ENCODE data around the gene SMURF2.
A peak's percentile ranks its signal among the peaks of the same experiment; 100 is the strongest.

Gene SMURF2

DNA sequence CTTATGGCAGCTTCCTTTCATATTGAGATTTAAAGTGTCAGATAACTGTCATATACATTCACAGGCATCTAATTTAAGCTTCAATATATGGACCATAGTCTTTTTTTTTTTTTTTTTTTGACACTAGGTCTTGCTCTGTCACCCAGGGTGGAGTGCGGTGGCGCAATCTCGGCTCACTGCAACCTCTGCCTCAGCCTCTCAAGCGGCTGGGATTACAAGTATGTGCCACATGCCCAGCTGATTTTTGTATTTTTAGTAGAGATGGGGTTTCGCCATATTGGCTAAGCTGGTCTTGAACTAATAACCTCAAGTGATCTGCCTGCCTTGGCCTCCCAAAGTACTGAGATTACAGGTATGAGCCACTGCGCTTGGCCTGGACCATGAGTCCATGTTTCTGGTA, 141.7 kb downstream of the SMURF2 start:
- CTCF ChIA-PET, result interaction anchor here (0.9 to 1.2 kb wide), 2 partner anchors 30 to 100 kb away, joined by 3 to 4 read pairs; no protein-coding TSS in a partner anchor
- Histone ChIP-seq H3K9me3 (ENCODE audit: control extremely low read depth in 1 of 5, control insufficient read depth in 4 of 5, insufficient read depth in 2 of 5, low read depth in 1 of 5, low read length in 4 of 5) (no peaks in the 10 kb centered on the region), H3K4me3 (ENCODE audit: control insufficient read depth in 1 of 7, extremely low read depth in 1 of 7, insufficient read depth in 4 of 7, low read depth in 2 of 7, low read length in 6 of 7) (no peak overlapping the region), H3K27me3 (replicated peaks in 2 of 5; ENCODE audit: control insufficient read depth in 4 of 5, insufficient read depth in 5 of 5, low read length in 4 of 5) (no peaks in the 10 kb centered on the region), H3K4me1 (ENCODE audit: control extremely low read depth in 1 of 4, control insufficient read depth in 4 of 4, insufficient read depth in 4 of 4, low read length in 3 of 4) (no peaks in the 10 kb centered on the region), H3K27ac (ENCODE audit: insufficient read depth in 1 of 2, low read depth in 1 of 2, low read length in 2 of 2, poor library complexity in 1 of 2, severe bottlenecking in 2 of 2) (no peak overlapping the region), H3K36me3 (ENCODE audit: control insufficient read depth in 4 of 4, insufficient read depth in 4 of 4, low read length in 3 of 4) (peaks cover 16 to 89% (median 54%) of the 10 kb centered on the region in 4 experiments)
- DNase-seq, result no peak
- POLR2A ChIA-PET, result interaction anchor here (0.6 to 1.3 kb wide), 4 partner anchors 15 to 482 kb away, joined by 3 to 4 read pairs (median 4); partner anchors contain the start of gene DDX5
- 100% methylated on average over 3 of the region's 6 CpGs for WGBS (ENCODE audit: insufficient coverage)

DNA sequence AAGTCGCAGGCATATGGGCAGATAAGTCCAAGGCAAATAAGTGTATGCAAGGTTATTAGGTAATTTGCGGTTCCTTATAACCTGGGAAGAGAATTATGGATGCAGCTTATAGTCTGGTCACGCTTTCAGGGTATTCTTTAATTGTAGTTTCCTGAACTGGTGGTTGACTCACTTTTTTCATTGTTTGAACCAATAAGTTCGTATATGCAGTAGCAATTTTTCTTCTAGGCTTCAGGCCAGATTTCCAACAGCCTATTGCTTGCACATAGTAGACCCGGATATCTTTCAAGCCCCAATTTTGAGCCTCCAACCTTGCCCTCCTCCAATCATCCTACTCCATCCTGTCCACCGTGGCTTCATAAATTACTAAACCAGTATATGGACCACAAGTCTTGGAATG, 142.5 kb downstream of the SMURF2 start:
- POLR2A ChIA-PET, result interaction anchor here (0.6 to 0.9 kb wide), 2 partner anchors 43 to 481 kb away, joined by 3 to 4 read pairs; no protein-coding TSS in a partner anchor
- no peak for DNase-seq

DNA sequence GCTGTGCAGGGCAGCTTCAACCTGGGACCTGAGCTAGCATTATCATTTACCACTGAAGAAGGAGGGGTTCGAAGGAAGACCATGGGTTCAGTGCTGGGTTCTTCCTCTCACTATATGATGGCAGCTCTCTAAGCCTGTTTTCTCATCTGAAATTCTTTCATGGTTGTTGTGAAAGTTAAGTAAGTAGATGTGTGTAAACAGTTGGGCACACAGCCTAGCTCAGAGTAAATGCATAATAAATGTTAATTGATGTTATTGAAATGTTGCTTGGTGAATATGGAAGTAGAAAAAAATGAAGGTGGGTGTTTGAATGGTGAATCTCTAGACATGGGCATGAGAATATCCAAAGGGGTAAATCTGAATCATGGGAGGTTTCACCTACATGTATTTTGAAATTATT, 146.3 kb downstream of the SMURF2 start:
- DNase-seq, result no peak
- no peaks in the 10 kb centered on the region for H3K27me3 ChIP-seq (replicated peaks in 2 of 5; ENCODE audit: control insufficient read depth in 4 of 5, insufficient read depth in 5 of 5, low read length in 4 of 5)
- WGBS (ENCODE audit: insufficient coverage), result 83% methylated on average over 1 of the region's 1 CpG
- peaks cover 23 to 85% (median 55%) of the 10 kb centered on the region in 4 experiments for H3K36me3 ChIP-seq (ENCODE audit: control insufficient read depth in 4 of 4, insufficient read depth in 4 of 4, low read length in 3 of 4)
- ChIA-PET POLR2A (interaction anchor here (1.0 to 2.3 kb wide), 2 partner anchors 9 to 11 kb away, joined by 3 to 13 read pairs; partner anchors contain the start of genes CEP95 and DDX5), CTCF (interaction anchor here (1.1 kb wide), 1 partner anchor 8 kb away, joined by 3 read pairs; no protein-coding TSS in a partner anchor)
- H3K9me3 ChIP-seq (ENCODE audit: control extremely low read depth in 1 of 5, control insufficient read depth in 4 of 5, insufficient read depth in 2 of 5, low read depth in 1 of 5, low read length in 4 of 5), result no peaks in the 10 kb centered on the region
- H3K27ac ChIP-seq (ENCODE audit: insufficient read depth in 1 of 2, low read depth in 1 of 2, low read length in 2 of 2, poor library complexity in 1 of 2, severe bottlenecking in 2 of 2), result no peak overlapping the region
- no peaks in the 10 kb centered on the region for H3K4me1 ChIP-seq (ENCODE audit: control extremely low read depth in 1 of 4, control insufficient read depth in 4 of 4, insufficient read depth in 4 of 4, low read length in 3 of 4)
- no peak overlapping the region for H3K4me3 ChIP-seq (ENCODE audit: control insufficient read depth in 1 of 7, extremely low read depth in 1 of 7, insufficient read depth in 4 of 7, low read depth in 2 of 7, low read length in 6 of 7)

More for the DNA sequence above, 142.5 kb downstream of the SMURF2 start:
- Histone ChIP-seq H3K27ac (ENCODE audit: insufficient read depth in 1 of 2, low read depth in 1 of 2, low read length in 2 of 2, poor library complexity in 1 of 2, severe bottlenecking in 2 of 2) (no peak overlapping the region), H3K36me3 (ENCODE audit: control insufficient read depth in 4 of 4, insufficient read depth in 4 of 4, low read length in 3 of 4) (peaks cover 14 to 89% (median 53%) of the 10 kb centered on the region in 4 experiments), H3K9me3 (ENCODE audit: control extremely low read depth in 1 of 5, control insufficient read depth in 4 of 5, insufficient read depth in 2 of 5, low read depth in 1 of 5, low read length in 4 of 5) (no peaks in the 10 kb centered on the region), H3K4me3 (ENCODE audit: control insufficient read depth in 1 of 7, extremely low read depth in 1 of 7, insufficient read depth in 4 of 7, low read depth in 2 of 7, low read length in 6 of 7) (no peak overlapping the region), H3K4me1 (ENCODE audit: control extremely low read depth in 1 of 4, control insufficient read depth in 4 of 4, insufficient read depth in 4 of 4, low read length in 3 of 4) (no peaks in the 10 kb centered on the region), H3K27me3 (replicated peaks in 2 of 5; ENCODE audit: control insufficient read depth in 4 of 5, insufficient read depth in 5 of 5, low read length in 4 of 5) (no peaks in the 10 kb centered on the region)
- 97% methylated on average over 5 of the region's 6 CpGs for WGBS (ENCODE audit: insufficient coverage)
- CTCF ChIA-PET, result interaction anchor here (1.1 to 1.4 kb wide), 3 partner anchors 96 to 100 kb away, joined by 3 to 4 read pairs (median 3); no protein-coding TSS in a partner anchor

DNA sequence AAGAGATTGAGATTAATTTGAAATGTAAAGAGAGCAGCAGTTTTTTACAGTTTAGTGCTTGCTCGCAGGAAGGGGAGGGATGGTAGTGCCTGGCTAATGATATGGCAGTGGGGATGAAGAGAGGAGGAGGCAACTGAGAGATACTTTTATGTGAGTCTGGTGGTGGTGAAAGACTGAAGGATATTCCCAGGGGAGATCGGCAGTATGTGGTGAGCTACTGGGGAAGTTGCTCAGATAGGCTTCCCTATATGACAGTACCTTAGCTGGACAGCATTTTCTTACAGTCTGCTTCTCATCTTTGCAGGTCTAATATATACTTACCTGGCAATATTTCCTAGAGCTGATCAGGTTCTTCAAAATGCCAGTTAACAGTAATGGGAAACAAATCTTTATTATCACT, 146.7 kb downstream of the SMURF2 start:
- WGBS (ENCODE audit: insufficient coverage), result 94% methylated on average over 2 of the region's 2 CpGs
- CTCF ChIA-PET, result interaction anchor here (1.1 kb wide), 1 partner anchor 8 kb away, joined by 3 read pairs; no protein-coding TSS in a partner anchor
- no peak overlapping the region for H3K27ac ChIP-seq (ENCODE audit: insufficient read depth in 1 of 2, low read depth in 1 of 2, low read length in 2 of 2, poor library complexity in 1 of 2, severe bottlenecking in 2 of 2)
- H3K36me3 ChIP-seq (ENCODE audit: control insufficient read depth in 4 of 4, insufficient read depth in 4 of 4, low read length in 3 of 4), result peaks cover 23 to 84% (median 53%) of the 10 kb centered on the region in 4 experiments
- DNase-seq, result no peak
- H3K4me3 ChIP-seq (ENCODE audit: control insufficient read depth in 1 of 7, extremely low read depth in 1 of 7, insufficient read depth in 4 of 7, low read depth in 2 of 7, low read length in 6 of 7), result no peak overlapping the region
- no peaks in the 10 kb centered on the region for H3K4me1 ChIP-seq (ENCODE audit: control extremely low read depth in 1 of 4, control insufficient read depth in 4 of 4, insufficient read depth in 4 of 4, low read length in 3 of 4)
- H3K27me3 ChIP-seq (replicated peaks in 2 of 5; ENCODE audit: control insufficient read depth in 4 of 5, insufficient read depth in 5 of 5, low read length in 4 of 5), result no peaks in the 10 kb centered on the region
- POLR2A ChIA-PET, result interaction anchor here (1.0 kb wide), 1 partner anchor 10 kb away, joined by 3 read pairs; no protein-coding TSS in a partner anchor
- no peaks in the 10 kb centered on the region for H3K9me3 ChIP-seq (ENCODE audit: control extremely low read depth in 1 of 5, control insufficient read depth in 4 of 5, insufficient read depth in 2 of 5, low read depth in 1 of 5, low read length in 4 of 5)

DNA sequence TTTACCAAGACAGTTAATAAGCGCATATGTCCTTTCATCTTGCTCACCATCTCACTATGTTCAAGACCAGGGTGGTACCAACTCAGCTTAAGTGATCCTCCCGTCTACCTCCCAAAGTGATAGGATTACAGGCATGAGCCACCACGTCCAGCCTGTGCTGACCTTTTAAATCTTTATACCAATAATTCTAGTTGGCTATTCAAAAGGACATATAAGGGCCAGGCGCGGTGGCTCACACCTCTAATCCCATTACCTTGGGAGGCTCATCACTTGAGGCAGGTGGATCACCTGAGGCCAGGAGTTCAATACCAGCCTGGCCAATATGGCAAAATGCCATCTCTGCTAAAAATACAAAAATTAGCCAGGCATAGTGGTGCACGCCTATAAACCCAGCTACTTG, 152.9 kb downstream of the SMURF2 start:
- H3K27ac ChIP-seq (ENCODE audit: insufficient read depth in 1 of 2, low read depth in 1 of 2, low read length in 2 of 2, poor library complexity in 1 of 2, severe bottlenecking in 2 of 2), result no peak overlapping the region
- no peaks in the 10 kb centered on the region for H3K27me3 ChIP-seq (replicated peaks in 2 of 5; ENCODE audit: control insufficient read depth in 4 of 5, insufficient read depth in 5 of 5, low read length in 4 of 5)
- WGBS (ENCODE audit: insufficient coverage), result 96% methylated on average over 6 of the region's 6 CpGs
- DNase-seq, result no peak
- H3K4me1 ChIP-seq (ENCODE audit: control extremely low read depth in 1 of 4, control insufficient read depth in 4 of 4, insufficient read depth in 4 of 4, low read length in 3 of 4), result peaks cover 11 to 23% (median 18%) of the 10 kb centered on the region in 4 experiments
- H3K36me3 ChIP-seq (ENCODE audit: control insufficient read depth in 4 of 4, insufficient read depth in 4 of 4, low read length in 3 of 4), result peaks cover 11 to 48% (median 38%) of the 10 kb centered on the region in 4 experiments
- H3K9me3 ChIP-seq (ENCODE audit: control extremely low read depth in 1 of 5, control insufficient read depth in 4 of 5, insufficient read depth in 2 of 5, low read depth in 1 of 5, low read length in 4 of 5), result no peaks in the 10 kb centered on the region
- ChIA-PET CTCF (interaction anchor here (1.2 to 1.7 kb wide), 2 partner anchors 89 to 141 kb away, joined by 4 to 5 read pairs; no protein-coding TSS in a partner anchor), POLR2A (no interaction called here)
- no peak overlapping the region for H3K4me3 ChIP-seq (ENCODE audit: control insufficient read depth in 1 of 7, extremely low read depth in 1 of 7, insufficient read depth in 4 of 7, low read depth in 2 of 7, low read length in 6 of 7)

DNA sequence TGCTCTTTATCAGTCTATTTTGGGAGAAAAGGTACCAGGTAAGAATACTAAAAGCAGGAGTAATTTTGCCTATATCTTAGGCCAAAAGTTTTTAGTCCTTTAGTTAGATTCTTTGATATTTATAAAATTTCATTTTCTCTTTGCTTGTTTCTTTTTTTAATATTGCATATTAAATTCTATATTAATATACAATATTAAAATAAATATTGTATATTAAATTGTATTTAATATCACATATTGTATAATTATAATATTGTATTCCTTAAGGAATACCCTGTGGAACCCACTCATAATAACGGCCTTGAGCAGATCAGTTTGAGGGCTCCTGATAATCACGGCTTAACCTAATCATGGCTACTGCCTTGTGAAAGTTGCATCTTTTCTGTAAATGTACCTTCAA, 153.4 kb downstream of the SMURF2 start:
- Histone ChIP-seq H3K9me3 (ENCODE audit: control extremely low read depth in 1 of 5, control insufficient read depth in 4 of 5, insufficient read depth in 2 of 5, low read depth in 1 of 5, low read length in 4 of 5) (no peaks in the 10 kb centered on the region), H3K27ac (ENCODE audit: insufficient read depth in 1 of 2, low read depth in 1 of 2, low read length in 2 of 2, poor library complexity in 1 of 2, severe bottlenecking in 2 of 2) (no peak overlapping the region), H3K4me3 (ENCODE audit: control insufficient read depth in 1 of 7, extremely low read depth in 1 of 7, insufficient read depth in 4 of 7, low read depth in 2 of 7, low read length in 6 of 7) (peak overlapping the region in 3 of 7 experiments; percentile 98 to 100 (median 100)), H3K36me3 (ENCODE audit: control insufficient read depth in 4 of 4, insufficient read depth in 4 of 4, low read length in 3 of 4) (peaks cover 14 to 49% (median 40%) of the 10 kb centered on the region in 4 experiments), H3K27me3 (replicated peaks in 2 of 5; ENCODE audit: control insufficient read depth in 4 of 5, insufficient read depth in 5 of 5, low read length in 4 of 5) (no peaks in the 10 kb centered on the region), H3K4me1 (ENCODE audit: control extremely low read depth in 1 of 4, control insufficient read depth in 4 of 4, insufficient read depth in 4 of 4, low read length in 3 of 4) (peaks cover 16 to 28% (median 21%) of the 10 kb centered on the region in 4 experiments)
- CTCF ChIA-PET, result interaction anchor here (1.2 to 1.7 kb wide), 2 partner anchors 89 to 141 kb away, joined by 4 to 5 read pairs; no protein-coding TSS in a partner anchor
- 80% methylated on average over 1 of the region's 2 CpGs for WGBS (ENCODE audit: insufficient coverage)
- no peak for DNase-seq
- POLR2A ChIA-PET, result no interaction called here

DNA sequence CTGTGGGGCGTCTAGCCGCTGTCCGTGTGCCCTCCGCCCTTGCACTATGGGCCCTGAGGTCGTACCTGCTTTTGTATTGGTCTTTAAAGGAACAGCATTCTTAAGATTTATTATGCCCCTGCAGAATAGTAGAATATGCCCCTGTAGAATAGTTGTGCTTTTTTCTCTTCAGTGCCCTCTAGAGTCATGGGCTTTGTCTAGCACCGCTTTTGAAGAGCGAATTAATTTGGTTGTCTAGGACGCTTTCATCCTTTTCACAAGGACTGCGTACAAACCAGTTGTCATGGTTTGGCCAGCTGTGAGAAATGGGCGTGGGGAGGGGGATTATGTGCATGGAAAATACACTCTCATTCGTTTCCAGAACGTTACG, 154.7 kb downstream of the SMURF2 start:
- Histone ChIP-seq H3K4me3 (ENCODE audit: control insufficient read depth in 1 of 7, extremely low read depth in 1 of 7, insufficient read depth in 4 of 7, low read depth in 2 of 7, low read length in 6 of 7) (peak overlapping the region; percentile 98 to 100 (median 100)), H3K27ac (ENCODE audit: insufficient read depth in 1 of 2, low read depth in 1 of 2, low read length in 2 of 2, poor library complexity in 1 of 2, severe bottlenecking in 2 of 2) (peak overlapping the region; percentile 99), H3K4me1 (ENCODE audit: control extremely low read depth in 1 of 4, control insufficient read depth in 4 of 4, insufficient read depth in 4 of 4, low read length in 3 of 4) (peaks cover 16 to 29% (median 23%) of the 10 kb centered on the region in 4 experiments), H3K27me3 (replicated peaks in 2 of 5; ENCODE audit: control insufficient read depth in 4 of 5, insufficient read depth in 5 of 5, low read length in 4 of 5) (no peaks in the 10 kb centered on the region), H3K36me3 (ENCODE audit: control insufficient read depth in 4 of 4, insufficient read depth in 4 of 4, low read length in 3 of 4) (peaks cover 20 to 52% (median 44%) of the 10 kb centered on the region in 4 experiments), H3K9me3 (ENCODE audit: control extremely low read depth in 1 of 5, control insufficient read depth in 4 of 5, insufficient read depth in 2 of 5, low read depth in 1 of 5, low read length in 4 of 5) (no peaks in the 10 kb centered on the region)
- WGBS (ENCODE audit: insufficient coverage), result 0% methylated on average over 8 of the region's 13 CpGs
- ChIA-PET POLR2A (interaction anchor here (0.5 to 3.7 kb wide), 5 partner anchors 9 to 171 kb away, joined by 3 to 55 read pairs (median 3); partner anchors contain the start of gene POLG2), CTCF (interaction anchor here (0.8 to 7.0 kb wide), 8 partner anchors 9 to 87 kb away, joined by 3 to 55 read pairs (median 4); partner anchors contain the start of gene POLG2)
- peak; percentile 72 to 91 (median 87) for DNase-seq
